ENCODE measurements around the gene HLA-DQB2.

The HLA-DQB2 gene

GRCh38 chr6:32744776-32745175 is 18.6 kb downstream of the HLA-DQB2 start:
- no peak for DNase-seq

GRCh38 chr6:32742374-32742773 is 21.0 kb downstream of the HLA-DQB2 start:
- DNase-seq, result no peak

- no peak for DNase-seq
Observed at GRCh38 chr6:32741031-32741960, 22.0 kb downstream of the HLA-DQB2 start, which contains the start of gene HLA-DQA2. TSS of gene HLA-DQA2 (plus strand) at chr6:32741391. CDS start at chr6:32741444, 53 bp downstream.

- DNase-seq, result no peak
Observed at GRCh38 chr6:32738126-32738525, 25.2 kb downstream of the HLA-DQB2 start.

- DNase-seq, result no peak
Observed at GRCh38 chr6:32718879-32719278, 44.5 kb downstream of the HLA-DQB2 start.

- DNase-seq, result no peak
Observed at GRCh38 chr6:32716396-32716795, 46.9 kb downstream of the HLA-DQB2 start.

- DNase-seq, result no peak
Observed at GRCh38 chr6:32713241-32713640, 50.1 kb downstream of the HLA-DQB2 start.

- DNase-seq, result no peak
Observed at GRCh38 chr6:32709625-32710024, 53.7 kb downstream of the HLA-DQB2 start.
